OCI-LY7 (cell line): ENCODE measurements around the gene TP63. TPM values are rescaled to one million over a fixed set of nuclear protein-coding genes. Genes with fewer than 3 reads are reported as not detected.

ENCODE experiments used
- BruUV-seq: library from RNA; stranded (reverse); fragments of 400-500 nt; replicated peaks from 2 replicates; lab custom pipeline; 2021; lab: Mats Ljungman, UMichigan
- CTCF ChIA-PET: fragments of 300-600 bp; sonication (Branson Sonifier 250); formaldehyde crosslinking; loops from one replicate; lab custom pipeline; 2022; ENCODE audit warnings: antibody characterized with exemption; ENCODE audit not compliant: unreplicated experiment; lab: Charles Lee
- POLR2A ChIA-PET: fragments of 300-600 bp; sonication (Branson Sonifier 250); formaldehyde crosslinking; loops from one replicate; lab custom pipeline; 2022; ENCODE audit warnings: antibody characterized with exemption; lab: Charles Lee
- DNase-seq: peaks from one replicate; pipeline ENCODE4 v3.0.0-alpha.2; 2015; ENCODE audit warnings: low spot score
- H2AFZ ChIP-seq: fragments of 200-600 bp; sonication (generic), shearing (Covaris generic); 2 replicates; pipeline ENCODE4 v1.6.1; 2014; ENCODE audit warnings: mild to moderate bottlenecking, antibody characterized with exemption, low read length, moderate library complexity
- H3K27ac ChIP-seq: fragments of 200-600 bp; sonication (generic); 2 replicates; pipeline ENCODE4 v1.5.1; 2014; ENCODE audit warnings: mixed run types, low read depth, mild to moderate bottlenecking, moderate library complexity, low read length, inconsistent platforms; ENCODE audit not compliant: poor library complexity, severe bottlenecking
- H3K36me3 ChIP-seq: fragments of 200-600 bp; sonication (generic); 2 replicates; pipeline ENCODE4 v1.6.1; 2014; ENCODE audit warnings: mild to moderate bottlenecking, antibody characterized with exemption, low read length, moderate library complexity, mixed read lengths; ENCODE audit not compliant: insufficient read depth
- H3K4me1 ChIP-seq: fragments of 200-600 bp; sonication (generic); 2 replicates; pipeline ENCODE4 v1.5.1; 2014; ENCODE audit warnings: mild to moderate bottlenecking, low read length; ENCODE audit not compliant: insufficient read depth, poor library complexity, severe bottlenecking
- H3K4me2 ChIP-seq: fragments of 200-600 bp; sonication (generic); 2 replicates; pipeline ENCODE4 v1.6.1; 2014; ENCODE audit warnings: mild to moderate bottlenecking, low read length
- H3K4me3 ChIP-seq: fragments of 200-600 bp; sonication (generic); 2 replicates; pipeline ENCODE4 v1.5.1; 2014; ENCODE audit warnings: mild to moderate bottlenecking, low read depth, low read length; ENCODE audit not compliant: poor library complexity, severe bottlenecking
- H3K79me2 ChIP-seq: fragments of 200-600 bp; sonication (generic); 2 replicates; pipeline ENCODE4 v1.6.1; 2016; ENCODE audit warnings: low read depth, mild to moderate bottlenecking, low read length, moderate library complexity, mixed read lengths; ENCODE audit not compliant: insufficient read depth
- H3K9me2 ChIP-seq: fragments of 200-600 bp; sonication (generic); 2 replicates; pipeline ENCODE4 v1.6.1; 2016; ENCODE audit warnings: mild to moderate bottlenecking, low read length, mixed read lengths; ENCODE audit not compliant: insufficient read depth
- H3K9me3 ChIP-seq: fragments of 200-600 bp; sonication (generic); 2 replicates; pipeline ENCODE4 v1.6.1; 2014; ENCODE audit warnings: mild to moderate bottlenecking, mixed run types, low read length, mixed read lengths
- H4K20me1 ChIP-seq: fragments of 200-600 bp; sonication (generic); 2 replicates; pipeline ENCODE4 v1.6.1; 2014; ENCODE audit warnings: mild to moderate bottlenecking, antibody characterized with exemption, low read length, moderate library complexity, mixed read lengths; ENCODE audit not compliant: insufficient read depth
- EZH2phosphoT487 ChIP-seq: fragments of 200-600 bp; sonication (generic); IDR thresholded peaks from 2 replicates; pipeline ENCODE4 v1.6.1; 2018; ENCODE audit warnings: low read depth, borderline replicate concordance, mild to moderate bottlenecking, mixed run types, antibody characterized with exemption, low read length, moderate library complexity, mixed read lengths
- intact Hi-C: fragments of 100-400 bp; cut with micrococcal nuclease; formaldehyde crosslinking; loops from one replicate; pipeline ENCODE4 v1.10.0; 2022; ENCODE audit not compliant: unreplicated experiment
- total RNA-seq, 2 experiments: library from RNA; depleted of rRNA in 1 of 2; stranded (reverse); fragments of >200 nt in 1 of 2; shearing (Covaris generic) in 1 of 2; gene quantifications; 2 replicates each; pipeline ENCODE4 v1.2.3, GENCODE V29; 2014 to 2022
- TF ChIP-seq, protein P1 (sequence below): fragments of 200-600 bp; sonication (generic); conservative IDR thresholded peaks from 2 replicates; pipeline ENCODE4 v1.5.1; 2014; ENCODE audit warnings: mild to moderate bottlenecking, antibody characterized with exemption, low read length, moderate library complexity, mixed read lengths

TP63 gene
- total RNA-seq, 2 experiments from 2014 or later = 0.16 to 1.1 TPM

DNA sequence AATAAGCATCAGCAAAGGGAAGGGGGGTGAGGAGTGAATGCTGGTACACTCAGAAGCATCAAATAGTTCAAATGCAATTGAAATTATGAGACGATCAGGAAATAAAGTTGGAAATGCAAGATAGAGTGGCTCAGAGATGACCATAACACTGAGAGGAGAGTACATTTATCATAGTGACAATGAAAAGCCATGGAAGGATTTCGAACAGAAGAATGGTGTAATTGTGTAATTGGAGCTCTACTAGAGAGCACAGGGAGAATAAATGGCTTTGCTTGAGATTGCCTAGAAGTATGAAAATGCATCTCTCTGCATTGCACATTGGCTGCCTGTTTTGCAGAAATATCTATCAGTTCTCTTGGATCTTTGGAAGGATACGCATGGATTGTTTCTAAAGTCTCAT lies 163.3 kb downstream of the TP63 start:
- no peaks in the 10 kb centered on the region for H4K20me1 ChIP-seq
- H3K9me3 ChIP-seq = no peaks in the 10 kb centered on the region
- H3K4me2 ChIP-seq = no peak overlapping the region
- BruUV-seq = no TSS peak
- no peak overlapping the region for H2AFZ ChIP-seq
- H3K36me3 ChIP-seq = no peaks in the 10 kb centered on the region
- no peaks in the 10 kb centered on the region for H3K9me2 ChIP-seq
- CTCF ChIA-PET = no interaction called here
- H3K79me2 ChIP-seq = no peaks in the 10 kb centered on the region
- TF ChIP-seq EZH2phosphoT487 = no peak
- TF ChIP-seq, protein P1, sequence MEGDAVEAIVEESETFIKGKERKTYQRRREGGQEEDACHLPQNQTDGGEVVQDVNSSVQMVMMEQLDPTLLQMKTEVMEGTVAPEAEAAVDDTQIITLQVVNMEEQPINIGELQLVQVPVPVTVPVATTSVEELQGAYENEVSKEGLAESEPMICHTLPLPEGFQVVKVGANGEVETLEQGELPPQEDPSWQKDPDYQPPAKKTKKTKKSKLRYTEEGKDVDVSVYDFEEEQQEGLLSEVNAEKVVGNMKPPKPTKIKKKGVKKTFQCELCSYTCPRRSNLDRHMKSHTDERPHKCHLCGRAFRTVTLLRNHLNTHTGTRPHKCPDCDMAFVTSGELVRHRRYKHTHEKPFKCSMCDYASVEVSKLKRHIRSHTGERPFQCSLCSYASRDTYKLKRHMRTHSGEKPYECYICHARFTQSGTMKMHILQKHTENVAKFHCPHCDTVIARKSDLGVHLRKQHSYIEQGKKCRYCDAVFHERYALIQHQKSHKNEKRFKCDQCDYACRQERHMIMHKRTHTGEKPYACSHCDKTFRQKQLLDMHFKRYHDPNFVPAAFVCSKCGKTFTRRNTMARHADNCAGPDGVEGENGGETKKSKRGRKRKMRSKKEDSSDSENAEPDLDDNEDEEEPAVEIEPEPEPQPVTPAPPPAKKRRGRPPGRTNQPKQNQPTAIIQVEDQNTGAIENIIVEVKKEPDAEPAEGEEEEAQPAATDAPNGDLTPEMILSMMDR = no peak
- DNase-seq = no peak
- intact Hi-C loops = no loop called here
- POLR2A ChIA-PET = interaction anchor here (0.7 to 1.1 kb wide), 2 partner anchors 35 to 1438 kb away, joined by 3 read pairs; no protein-coding TSS in a partner anchor
- H3K27ac ChIP-seq = no peak overlapping the region
- H3K4me3 ChIP-seq = no peak overlapping the region
- H3K4me1 ChIP-seq = no peaks in the 10 kb centered on the region

DNA sequence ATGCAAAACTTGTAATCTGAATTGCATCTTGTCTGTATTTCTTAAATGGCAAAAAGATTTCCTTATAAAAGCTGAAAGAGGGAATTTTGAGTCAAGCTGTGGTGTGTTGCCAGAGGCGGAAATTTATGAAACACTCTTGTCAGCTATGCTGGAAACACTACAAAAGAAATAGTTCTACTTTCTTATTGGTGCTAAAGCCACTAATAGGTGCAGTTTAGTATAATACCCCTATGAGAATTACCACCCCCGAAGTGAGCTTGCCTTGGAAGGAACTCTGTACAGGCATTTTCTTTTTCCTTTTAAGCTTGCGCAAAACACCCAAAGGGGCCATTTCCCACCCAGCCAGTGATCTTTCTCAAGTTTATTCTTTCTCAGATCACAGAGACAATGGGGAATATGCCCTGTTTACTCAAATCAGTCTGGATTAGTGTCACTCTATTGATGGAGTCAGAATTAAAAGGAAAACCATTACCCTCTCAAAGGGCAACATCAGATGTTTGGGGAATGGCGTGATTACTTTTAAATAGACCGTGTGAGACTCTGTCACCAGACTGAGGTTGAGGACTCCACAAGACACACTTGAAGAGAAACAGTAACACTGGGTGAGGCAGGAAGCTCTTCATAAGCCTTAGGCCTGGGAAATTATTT lies 166.0 kb downstream of the TP63 start:
- Histone ChIP-seq H3K27ac (no peak overlapping the region), H3K9me2 (no peaks in the 10 kb centered on the region), H3K4me3 (no peak overlapping the region), H2AFZ (no peak overlapping the region), H3K4me2 (no peak overlapping the region), H3K9me3 (no peaks in the 10 kb centered on the region), H4K20me1 (no peaks in the 10 kb centered on the region), H3K36me3 (no peaks in the 10 kb centered on the region), H3K4me1 (no peaks in the 10 kb centered on the region), H3K79me2 (no peaks in the 10 kb centered on the region)
- CTCF ChIA-PET = no interaction called here
- intact Hi-C loops = no loop called here
- POLR2A ChIA-PET = no interaction called here
- no TSS peak for BruUV-seq
- TF ChIP-seq EZH2phosphoT487 = no peak
- TF ChIP-seq, protein P1 = no peak
- DNase-seq = no peak

DNA sequence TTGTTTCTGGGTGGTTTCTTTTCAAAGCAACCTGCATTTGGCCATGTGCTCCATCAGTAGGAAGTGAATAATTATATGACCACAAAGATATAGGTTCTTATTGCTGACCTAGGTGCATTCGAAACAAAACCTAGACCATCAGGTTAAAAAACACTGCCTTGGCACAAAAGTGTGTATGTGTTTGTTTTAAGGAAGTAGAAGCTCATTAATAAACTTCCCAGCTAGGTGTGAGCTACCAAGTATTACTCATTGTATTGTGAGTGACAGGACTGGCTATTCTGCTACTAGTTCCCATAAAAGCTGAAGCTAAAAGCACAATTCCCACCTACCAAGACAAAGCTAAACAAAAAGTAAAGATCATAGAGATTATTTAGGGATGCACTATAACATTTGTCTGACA lies 168.2 kb downstream of the TP63 start:
- ChIA-PET POLR2A (interaction anchor here (0.8 kb wide), 1 partner anchor 11 kb away, joined by 3 read pairs; no protein-coding TSS in a partner anchor), CTCF (no interaction called here)
- no peak overlapping the region for H3K27ac ChIP-seq
- no peaks in the 10 kb centered on the region for H3K36me3 ChIP-seq
- TF ChIP-seq EZH2phosphoT487 = no peak
- TF ChIP-seq, protein P1 = no peak
- H2AFZ ChIP-seq = no peak overlapping the region
- no TSS peak for BruUV-seq
- no peak overlapping the region for H3K4me2 ChIP-seq
- no peaks in the 10 kb centered on the region for H4K20me1 ChIP-seq
- DNase-seq = no peak
- no peaks in the 10 kb centered on the region for H3K9me2 ChIP-seq
- intact Hi-C loops = no loop called here
- H3K9me3 ChIP-seq = no peaks in the 10 kb centered on the region
- H3K4me3 ChIP-seq = no peak overlapping the region
- no peaks in the 10 kb centered on the region for H3K4me1 ChIP-seq
- no peaks in the 10 kb centered on the region for H3K79me2 ChIP-seq
